Pancreas (tissue), 10 donors: ENCODE data around the gene METTL16. TPM values are rescaled to one million over a fixed set of nuclear protein-coding genes. Genes with fewer than 3 reads are reported as not detected.
A peak's percentile ranks its signal among the peaks of the same experiment; 100 is the strongest.
"Not testable (repeated sequence)": the region's sequence is repeated elsewhere in the genome, so short reads cannot be mapped to it uniquely, and the experiment has no call there.

Source experiments
- ATAC-seq, 4 donors: fragments of 200-7000 bp; cut with Tn5 transposase; one replicate each; pipeline versions ENCODE4 v1.8.0 to v1.9.1; 2020; ENCODE audit warnings: mild to moderate bottlenecking in 4 of 4, moderate library complexity in 4 of 4
- DNase-seq, 6 donors: peaks; one replicate each; pipeline ENCODE4 v3.0.0-alpha.2; 2020
- FAIRE-seq: peaks from 2 replicates; lab custom pipeline; 2012; peaks lifted over from hg19 to GRCh38; lab: Jason Lieb, UNC
- H3K27ac ChIP-seq, 4 donors: fragments of 200-600 bp; sonication (generic); 1 replicate in 3 of 4; 2 replicates in 1 of 4; pipeline versions ENCODE4 v1.5.0 to v1.8.0; 2020
- H3K27me3 ChIP-seq, 4 donors: fragments of 200-600 bp; one replicate each; pipeline ENCODE4 v1.8.0; 2021
- H3K36me3 ChIP-seq, 3 donors: fragments of 200-600 bp; sonication (generic) in 1 of 3; one replicate each; pipeline versions ENCODE4 v1.5.0 to v1.8.0; 2020 to 2021
- H3K4me1 ChIP-seq, 3 donors: fragments of 200-600 bp; one replicate each; pipeline ENCODE4 v1.8.0; 2021
- H3K4me3 ChIP-seq, 4 donors: fragments of 200-600 bp; sonication (generic) in 2 of 4; one replicate each; pipeline versions ENCODE4 v1.5.0 to v1.8.0; 2020 to 2021
- H3K9me3 ChIP-seq, 4 donors: fragments of 200-600 bp; one replicate each; pipeline ENCODE4 v1.8.0; 2021
- CTCF ChIP-seq, 4 donors: fragments of 200-600 bp; sonication (generic) in 3 of 4; IDR thresholded peaks; one replicate each; pipeline versions ENCODE4 v1.5.0 to v1.8.0; 2021; ENCODE audit warnings: antibody characterized with exemption in 4 of 4
- WGBS, 2 donors: extraction: QIAGEN DNeasy Blood & Tissue Kit; methylation state at CpG; one replicate each; pipeline ENCODE4 v1.1.7; 2013; 5-methylcytosine and 5-hydroxymethylcytosine counted together
- intact Hi-C, 3 donors: fragments of 100-400 bp; cut with DNase I; formaldehyde crosslinking; loops; one replicate each; pipeline versions ENCODE4 v1.11.1 to v1.14.2; 2022
- polyA plus RNA-seq, 2 donors: library from polyadenylated mRNA; stranded (reverse); fragments of 200-250 nt; gene quantifications; one replicate each; pipeline ENCODE4 v1.2.3, GENCODE V29; 2013
- total RNA-seq, 6 donors: library from RNA; stranded (reverse); fragmentation: NEBNext Ultra II Directional in 4 of 6; extraction: Animal tissue kit (Norgen Biotek cat#: 25700) in 4 of 6; gene quantifications; one replicate each; pipeline versions ENCODE4 v1.2.1 to v1.2.4, GENCODE V29; 2021 to 2023
- donor health status: healthy with polysubstance abuse.
- donor health status: DM: no; HTN: no; CAD: no; lungs with moderate emphysema.
- donor health status: DM: no; HTN: no; CAD: no.
- donor health status: control.
- donor health status: control.
- donor health status: Bipolar disorder and iron deficiency.
- donor health status: DM: yes; HTN: yes; CAD: no.
- donor health status: DM: no; HTN: no; CAD: no.
- donor health status: DM: no; HTN: no; CAD: no.
- donor health status: DM: yes; HTN: yes; CAD: no.

Gene METTL16
- total and polyA plus RNA-seq, 8 donors = 9.2 to 19.6 (median 14.4) TPM

- H3K36me3 ChIP-seq = peaks cover 0 to 16% (median 0%) of the 10 kb centered on the region in 3 donors
- H3K4me3 ChIP-seq = no peak overlapping the region
- DNase-seq (no peak), FAIRE-seq (no peak), ATAC-seq (no peak)
- no peak for TF ChIP-seq CTCF (IDR thresholded peaks at IDR 0.05)
- H3K27me3 ChIP-seq = no peaks in the 10 kb centered on the region
- WGBS, 2 donors = 79 to 89% methylated on average over 5 of the region's 5 CpGs
- H3K9me3 ChIP-seq = no peaks in the 10 kb centered on the region
- intact Hi-C loops = no loop called here
- H3K27ac ChIP-seq = no peak overlapping the region
- H3K4me1 ChIP-seq = peaks cover 0 to 3% (median 0%) of the 10 kb centered on the region in 3 donors
These were observed 8.1 kb downstream of the METTL16 start for GRCh38 chr17:2503627-2504026.

- DNase-seq = no peak
- FAIRE-seq = no peak
- Histone ChIP-seq H3K9me3 (no peaks in the 10 kb centered on the region), H3K27ac (no peak overlapping the region), H3K4me3 (no peak overlapping the region), H3K4me1 (peaks cover 0 to under 1% (median 0%) of the 10 kb centered on the region in 3 donors), H3K27me3 (no peaks in the 10 kb centered on the region), H3K36me3 (peaks cover 0 to 16% (median 0%) of the 10 kb centered on the region in 3 donors)
- no peak for TF ChIP-seq CTCF (IDR thresholded peaks at IDR 0.05)
- no peak for ATAC-seq
- 78 to 81% methylated on average over 8 of the region's 8 CpGs for WGBS, 2 donors
- intact Hi-C loops = no loop called here
These were observed 8.7 kb downstream of the METTL16 start for GRCh38 chr17:2502871-2503580.

- H3K4me1 ChIP-seq = no peaks in the 10 kb centered on the region
- no peak overlapping the region for H3K4me3 ChIP-seq
- WGBS, 2 donors = 85 to 92% methylated on average over 8 of the region's 8 CpGs
- no peaks in the 10 kb centered on the region for H3K9me3 ChIP-seq
- intact Hi-C loops = no loop called here
- H3K27ac ChIP-seq = no peak overlapping the region
- TF ChIP-seq CTCF (IDR thresholded peaks at IDR 0.05) = no peak
- ATAC-seq (no peak), FAIRE-seq (no peak), DNase-seq (no peak)
- no peaks in the 10 kb centered on the region for H3K27me3 ChIP-seq
- H3K36me3 ChIP-seq = peaks cover 0 to 16% (median 0%) of the 10 kb centered on the region in 3 donors
These were observed 11.2 kb downstream of the METTL16 start for GRCh38 chr17:2500446-2500845.

GRCh38 chr17:2489286-2489685, 22.4 kb downstream of the METTL16 start:
- ATAC-seq, H3K36me3 ChIP-seq, H3K27ac ChIP-seq, intact Hi-C loops, H3K9me3 ChIP-seq, DNase-seq, H3K27me3 ChIP-seq, FAIRE-seq, H3K4me3 ChIP-seq: not testable (repeated sequence)
- WGBS, 2 donors = 96 to 97% methylated on average over 15 of the region's 15 CpGs
- H3K4me1 ChIP-seq = peaks cover 7 to 23% (median 20%) of the 10 kb centered on the region in 3 donors

- Histone ChIP-seq H3K9me3 (no peaks in the 10 kb centered on the region), H3K4me1 (peaks cover 7 to 28% (median 22%) of the 10 kb centered on the region in 3 donors), H3K27ac (no peak overlapping the region), H3K36me3 (no peaks in the 10 kb centered on the region), H3K27me3 (no peaks in the 10 kb centered on the region), H3K4me3 (no peak overlapping the region)
- whole genome bisulfite sequencing, 2 donors = 76 to 77% methylated on average over 6 of the region's 6 CpGs
- no peak for DNase-seq
- intact Hi-C loops = no loop called here
- no peak for ATAC-seq
- no peak for FAIRE-seq
- no peak for TF ChIP-seq CTCF (IDR thresholded peaks at IDR 0.05)
These were observed 24.4 kb downstream of the METTL16 start for GRCh38 chr17:2487306-2487705.

- H3K4me3 ChIP-seq, H3K36me3 ChIP-seq, ATAC-seq, intact Hi-C loops, H3K9me3 ChIP-seq, DNase-seq, H3K27me3 ChIP-seq, FAIRE-seq: not testable (repeated sequence)
- 94 to 99% methylated on average over 4 of the region's 4 CpGs for WGBS, 2 donors
- peaks cover 7 to 28% (median 22%) of the 10 kb centered on the region in 3 donors for H3K4me1 ChIP-seq
- peak overlapping the region in 1 of 4 donors; percentile 62 for H3K27ac ChIP-seq
These were observed 25.0 kb downstream of the METTL16 start for GRCh38 chr17:2486709-2487108.
